GM19395 (cell line): ENCODE data around the gene OSM.

Experiments used
- ATAC-seq: cut with Tn5 transposase; IDR thresholded peaks from one replicate; pipeline ENCODE4 v1.9.1; 2021; ENCODE audit warnings: mild to moderate bottlenecking, moderate library complexity; ENCODE audit not compliant: unreplicated experiment

Gene OSM

DNA sequence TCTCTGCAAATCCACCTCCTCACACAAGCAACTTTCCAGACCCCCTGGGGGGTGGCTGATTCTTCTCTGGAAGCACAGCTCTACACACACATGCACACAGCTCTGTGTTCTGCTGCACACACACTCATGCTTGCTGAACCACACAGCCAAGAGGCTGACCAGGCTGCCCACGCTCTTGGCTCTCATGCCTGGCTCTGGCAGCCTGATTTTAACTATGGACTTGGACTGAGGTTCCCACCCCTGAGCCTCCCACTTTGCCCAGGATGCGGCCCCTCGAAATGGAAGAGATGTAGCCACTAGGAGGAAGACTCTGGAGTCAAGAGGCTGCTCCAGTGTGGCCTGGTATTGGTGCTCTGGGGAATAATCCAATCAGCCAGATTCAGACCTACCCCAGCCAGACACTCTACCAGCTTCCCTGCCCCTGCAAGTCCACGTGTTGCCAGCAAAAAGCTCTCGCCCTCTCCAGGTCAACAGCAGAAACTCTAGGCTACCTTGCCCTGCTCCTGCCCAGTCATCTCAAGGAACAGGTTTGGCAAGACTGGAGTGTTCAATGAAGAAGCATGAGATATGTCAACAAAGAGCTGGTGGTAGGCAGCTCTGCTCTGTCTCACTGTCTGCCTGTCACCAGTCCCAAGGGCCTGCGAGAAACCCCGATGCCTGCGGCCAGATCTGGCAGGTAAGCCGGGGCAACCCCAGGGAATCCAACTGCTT, 31.5 kb upstream of the OSM start:
- ATAC-seq: no peak

- no peak for ATAC-seq
Observed at GRCh38 chr22:30297276-30297990, 30.8 kb upstream of the OSM start.

- ATAC-seq: no peak
Observed at GRCh38 chr22:30296833-30297232, 30.2 kb upstream of the OSM start.

DNA sequence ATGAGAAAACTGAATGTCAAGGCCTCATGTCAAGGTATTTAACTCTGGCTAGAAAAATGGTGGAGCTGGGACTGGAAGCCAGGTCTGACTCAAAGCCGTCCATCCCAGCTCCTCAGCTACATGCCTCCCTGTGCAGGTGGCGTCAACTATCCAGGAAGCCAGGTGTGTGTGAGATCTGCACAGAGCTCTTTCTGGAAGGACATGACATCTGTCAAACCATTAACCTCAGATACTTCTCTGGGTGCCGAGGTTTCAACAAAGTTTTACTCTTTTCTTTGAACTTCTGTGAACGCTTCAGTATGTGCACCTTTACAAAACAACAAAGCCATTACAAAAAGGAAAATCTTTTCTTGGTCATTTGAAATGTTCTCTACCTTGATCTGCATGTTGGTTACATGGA, 29.7 kb upstream of the OSM start:
- ATAC-seq: no peak

GRCh38 chr22:30295576-30295975, 28.9 kb upstream of the OSM start:
- no peak for ATAC-seq

DNA sequence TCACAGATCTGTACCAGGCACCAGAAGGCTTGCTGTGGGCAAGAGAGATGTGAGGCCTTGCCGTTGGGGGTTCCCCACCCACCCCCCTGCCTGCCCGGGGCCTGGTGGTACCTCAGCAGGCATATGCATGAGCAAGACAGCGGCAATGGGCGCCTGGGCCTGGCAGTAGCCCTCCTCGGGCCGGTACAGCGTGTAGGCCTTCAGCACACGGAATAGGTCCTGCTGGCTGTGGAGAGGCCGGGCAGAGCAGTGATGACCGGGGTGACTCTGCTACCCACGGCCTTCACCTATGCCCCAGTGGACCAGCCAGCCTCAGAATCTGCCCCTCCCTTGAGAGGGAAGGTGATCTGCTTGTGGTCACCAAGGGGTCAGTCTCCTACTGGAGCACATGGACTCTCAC, 28.2 kb upstream of the OSM start:
- ATAC-seq: no peak

GRCh38 chr22:30294066-30294465, 27.4 kb upstream of the OSM start:
- ATAC-seq: no peak

DNA sequence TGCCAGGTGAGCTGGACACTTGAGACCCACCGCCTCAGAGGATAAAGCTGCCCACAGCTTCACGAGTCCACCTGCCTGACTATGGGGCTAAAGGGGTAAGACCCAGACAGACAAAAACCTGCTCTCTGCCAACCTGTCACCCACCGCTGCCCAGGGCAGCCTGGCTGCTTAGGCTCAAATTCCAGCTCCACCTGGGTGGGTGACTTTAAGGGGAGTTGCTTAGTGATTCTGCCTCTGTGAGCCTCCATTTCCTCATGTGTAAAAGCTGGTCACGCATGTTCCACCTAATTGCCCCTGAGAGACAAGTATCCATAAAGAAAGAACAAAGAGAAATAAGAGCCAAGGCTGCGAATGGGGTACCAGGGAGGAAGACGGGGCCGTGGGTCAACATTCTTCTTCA, 26.4 kb upstream of the OSM start:
- no peak for ATAC-seq

DNA sequence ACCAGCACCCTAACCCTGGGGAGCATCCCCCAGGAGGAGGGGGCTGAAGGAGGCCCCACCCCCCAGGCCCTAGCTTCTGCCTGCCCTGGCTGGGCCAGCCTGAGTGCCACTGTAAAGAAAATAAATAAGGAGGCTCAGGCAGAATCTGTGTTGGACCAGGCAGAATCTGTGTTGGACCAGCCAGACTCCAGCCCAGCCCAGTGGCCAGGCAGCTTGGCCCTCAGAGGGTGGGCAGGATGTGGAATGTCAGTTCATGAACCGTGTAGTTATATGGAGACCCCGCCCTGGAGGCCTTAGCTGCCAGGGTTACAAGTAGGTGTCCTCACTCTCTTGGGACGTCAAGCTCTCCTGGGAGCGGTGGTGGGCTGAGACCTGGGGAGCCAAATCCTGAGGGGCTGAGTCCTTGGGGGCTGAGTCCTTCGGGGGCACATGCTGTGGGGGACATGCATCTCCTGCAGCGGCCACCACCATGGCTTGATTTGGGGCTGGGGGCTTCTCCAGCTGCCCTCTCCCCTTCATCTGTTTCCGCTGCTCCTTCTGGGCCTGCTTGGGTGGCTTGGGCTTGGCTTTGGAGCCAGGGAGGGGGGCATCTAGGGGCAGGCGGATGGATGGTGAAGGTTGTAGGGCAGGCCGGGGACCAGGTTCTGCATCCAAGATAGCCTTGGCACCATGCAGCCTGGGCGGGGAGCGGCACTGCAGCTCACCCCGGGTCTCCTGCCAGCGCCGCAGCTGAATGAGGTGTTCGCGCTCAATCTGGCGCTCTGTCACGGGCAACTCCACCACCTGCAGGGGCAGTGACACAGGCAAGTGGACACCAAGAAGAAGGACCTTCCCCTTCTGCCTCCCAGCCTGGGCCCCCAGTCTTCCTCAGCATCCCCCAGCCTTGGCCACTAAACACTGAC, 25.7 kb upstream of the OSM start:
- ATAC-seq: no peak

DNA sequence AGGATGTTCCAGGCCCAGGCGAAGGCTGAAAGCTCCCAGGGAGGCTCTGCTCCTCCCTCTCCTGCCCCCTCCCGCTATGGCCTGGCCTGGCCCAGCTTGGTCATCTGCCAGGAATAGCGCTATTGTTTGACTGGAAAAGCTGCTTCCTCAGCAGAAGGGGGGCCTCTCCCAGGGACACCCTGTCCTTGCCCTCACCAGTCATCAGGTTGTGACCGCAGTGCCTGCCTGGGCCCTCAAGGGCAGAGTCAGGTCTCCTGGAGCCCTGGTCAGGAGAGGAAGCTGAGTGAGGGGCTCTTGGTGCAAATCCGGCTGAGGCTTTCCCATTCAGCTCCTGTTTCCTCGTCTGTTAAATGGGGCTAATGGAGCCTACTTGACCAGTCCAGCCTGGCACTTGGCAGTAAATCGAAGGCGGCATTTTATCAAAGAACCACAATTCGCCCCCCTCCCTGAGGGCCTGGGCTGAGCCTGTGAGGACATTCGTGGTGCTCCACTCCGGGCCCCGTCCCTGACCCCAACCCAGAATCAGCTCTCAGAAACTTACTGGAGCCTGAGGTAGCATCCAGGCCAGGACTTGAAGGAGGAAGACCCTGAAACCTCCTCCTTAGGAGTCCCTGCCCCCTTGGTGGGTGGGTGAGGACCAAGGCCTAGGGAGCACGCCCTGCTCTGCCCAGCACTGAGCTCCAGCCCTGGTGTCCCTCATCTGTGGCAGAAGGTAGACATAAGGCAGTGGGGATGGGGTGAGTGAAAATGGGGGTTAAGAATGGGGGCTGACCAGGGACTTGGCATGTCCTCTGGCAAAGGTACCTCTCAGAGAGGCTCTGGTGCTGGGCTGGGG, 24.6 kb upstream of the OSM start:
- no peak for ATAC-seq

DNA sequence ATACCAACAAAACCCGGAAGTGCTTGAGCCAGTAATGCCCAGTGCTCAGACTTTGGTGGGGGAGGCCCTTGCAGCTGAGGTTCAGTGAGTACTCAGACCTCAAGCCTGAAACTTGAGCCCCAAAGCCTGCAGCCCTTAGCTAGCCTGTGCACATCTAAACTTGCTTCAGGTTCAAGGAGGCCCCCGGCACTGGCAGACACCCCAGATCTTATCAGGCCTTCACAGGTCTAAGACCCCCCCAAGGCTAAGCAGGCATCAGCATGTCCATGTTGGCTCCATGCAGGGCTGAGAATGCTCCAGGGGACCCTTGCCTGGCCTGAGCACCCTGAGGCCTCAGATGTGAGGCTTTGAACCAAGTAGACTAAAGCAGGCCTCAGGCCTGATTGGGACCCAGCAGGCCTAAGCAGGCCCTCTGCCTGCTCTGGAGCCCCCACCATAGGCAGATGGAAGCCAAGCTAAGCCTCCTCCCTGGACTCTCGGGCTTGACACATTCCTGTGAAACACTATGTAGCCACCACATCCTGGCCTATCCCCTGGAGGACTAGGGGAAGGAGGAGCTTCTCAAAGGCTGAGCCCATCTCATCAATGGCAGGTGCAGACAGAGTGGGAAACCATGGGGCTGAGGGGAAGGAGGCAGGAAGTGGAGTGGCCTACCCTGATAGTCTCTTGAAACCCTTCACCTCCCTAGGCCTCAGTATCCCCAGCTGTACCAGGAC, 23.8 kb upstream of the OSM start:
- peak; percentile 11 for ATAC-seq

DNA sequence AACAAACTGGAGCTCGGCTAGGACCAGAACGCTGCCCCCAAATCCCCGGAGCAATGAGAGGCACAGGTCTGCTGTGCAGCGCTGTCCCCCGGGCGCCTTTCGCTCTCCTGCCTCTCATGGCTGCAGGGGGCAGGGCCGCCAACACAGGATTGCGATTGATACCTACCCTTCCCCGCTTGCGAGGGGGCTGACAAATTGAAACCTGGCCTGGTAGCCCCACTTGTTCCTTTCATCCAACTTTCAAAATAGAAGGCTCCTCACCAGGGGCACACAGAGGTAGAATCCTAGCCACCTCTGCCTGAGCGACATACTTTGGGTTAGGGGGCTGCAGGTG, 23.3 kb upstream of the OSM start:
- ATAC-seq: peak; percentile 26

DNA sequence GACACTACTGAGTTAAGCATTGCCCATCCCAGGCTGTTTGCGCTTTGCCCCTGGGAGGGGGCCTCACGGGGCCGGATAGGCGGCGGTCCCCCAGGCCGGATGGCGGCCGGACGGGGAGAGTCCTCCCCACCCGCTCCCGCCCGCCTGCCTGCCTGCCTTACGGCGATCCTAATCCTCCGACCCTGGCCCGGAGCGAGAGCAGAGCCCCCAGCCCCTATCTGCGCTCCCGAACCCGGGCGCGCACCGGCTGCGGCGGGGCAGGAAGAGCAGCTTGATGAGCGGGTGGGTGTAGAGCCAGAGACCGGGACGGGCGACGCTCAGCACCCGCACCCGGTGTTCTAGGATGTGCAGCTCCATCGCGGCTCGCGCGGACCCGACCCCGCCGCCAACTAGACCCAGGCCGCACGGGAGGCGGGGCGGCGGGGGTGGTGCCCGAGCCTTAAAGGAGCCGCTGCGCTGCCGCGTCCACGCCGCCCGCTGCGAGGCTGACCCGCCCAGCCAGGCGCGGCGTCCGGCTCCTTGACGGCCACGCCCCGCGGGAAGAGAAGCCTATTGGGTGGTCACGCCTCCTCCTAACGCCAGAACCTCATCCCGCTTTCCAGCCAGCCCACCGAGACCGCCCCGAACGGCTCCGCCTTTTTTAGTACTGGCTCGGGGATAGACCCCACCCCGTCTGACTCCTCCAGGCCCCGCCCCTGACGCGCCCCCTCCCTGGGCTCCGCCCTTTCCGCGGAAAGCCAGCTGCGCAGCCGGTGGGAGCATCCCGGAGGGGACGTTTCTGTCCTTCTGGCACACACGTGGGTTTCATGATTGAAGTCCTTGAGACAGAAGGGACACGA, 22.7 kb upstream of the OSM start, which contains the start of gene CASTOR1:
CASTOR1 (minus strand) TSS at position 365 of the 839 bp plus-strand sequence; CDS start at position 357, 8 bp downstream.
- ATAC-seq: peak; percentile 69

DNA sequence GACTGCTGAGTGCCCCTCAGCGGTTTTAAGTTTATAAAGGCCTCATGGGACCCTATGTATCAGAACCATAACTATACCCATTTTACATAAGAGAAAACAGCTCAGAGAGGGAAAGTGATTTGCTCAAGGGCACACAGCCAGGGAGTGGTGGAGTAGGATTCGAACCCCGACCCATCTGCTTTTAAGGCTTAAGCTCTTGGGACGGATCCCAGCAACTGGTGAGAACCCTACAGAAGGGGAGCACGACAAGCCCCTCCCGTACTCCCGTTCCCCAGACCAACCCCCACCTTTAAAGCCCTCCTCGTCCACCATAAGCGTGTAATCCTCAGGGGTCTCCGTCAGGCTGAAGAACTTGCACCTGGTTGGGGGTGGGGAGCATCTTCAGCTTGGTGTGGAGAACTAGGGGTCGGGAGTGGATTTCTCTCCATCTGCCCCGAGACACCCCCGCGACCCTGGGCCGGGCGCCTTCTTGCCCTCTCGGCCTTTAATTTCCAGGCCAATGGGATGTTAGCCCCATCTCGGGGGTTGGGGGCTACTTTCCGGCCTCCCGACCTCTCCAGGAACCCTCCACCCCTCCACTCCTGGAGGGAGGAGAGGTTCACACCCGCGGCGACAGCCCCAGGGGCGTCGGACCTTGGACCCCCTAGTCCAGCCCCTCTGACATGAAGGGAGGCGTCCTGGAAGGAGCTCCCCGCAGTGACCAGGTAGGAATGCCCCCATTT, 21.9 kb upstream of the OSM start:
- no peak for ATAC-seq

DNA sequence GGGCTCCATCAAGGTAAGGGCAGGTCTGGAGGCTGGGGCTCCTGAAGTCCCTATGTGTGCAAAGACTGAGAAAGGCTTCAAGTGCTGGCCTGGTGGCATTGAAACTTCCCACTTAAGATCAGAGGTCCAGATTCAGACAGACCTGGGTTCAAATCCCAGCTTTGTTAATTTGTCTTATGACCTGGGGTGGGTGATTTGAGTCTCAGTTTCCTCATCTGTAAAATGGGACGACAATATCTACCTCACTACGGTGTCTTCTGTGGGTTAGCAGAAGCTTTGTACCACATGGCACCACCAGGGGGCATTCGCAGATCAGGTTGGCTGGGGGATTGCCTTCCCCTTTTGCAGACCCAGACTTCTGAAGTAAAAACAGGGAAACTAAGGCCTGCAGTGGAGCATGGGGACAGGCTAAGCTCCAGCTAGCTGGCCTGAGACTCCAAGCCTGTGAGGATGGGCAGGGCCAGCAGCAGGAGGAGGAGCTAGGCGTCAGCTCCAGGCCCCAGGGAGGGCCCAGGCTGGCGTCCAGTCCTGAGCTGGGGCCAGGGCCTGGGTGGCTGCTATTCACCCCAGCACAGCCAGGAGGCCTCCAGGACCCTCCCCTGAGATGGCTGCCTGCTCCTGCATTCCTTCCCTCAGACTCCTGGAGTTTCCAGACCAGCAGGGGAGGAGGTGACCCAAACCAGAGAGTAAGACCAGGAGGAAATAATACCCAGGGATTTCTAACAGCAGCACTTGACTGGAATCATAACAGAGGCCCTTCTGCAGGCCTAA, 21.2 kb upstream of the OSM start:
- no peak for ATAC-seq

- no peak for ATAC-seq
Observed at GRCh38 chr22:30286813-30287647, 20.4 kb upstream of the OSM start.

- no peak for ATAC-seq
Observed at GRCh38 chr22:30286331-30286730, 19.7 kb upstream of the OSM start.
